ENCODE measurements around the gene G3BP2. TPM values are rescaled to one million over a fixed set of nuclear protein-coding genes. Genes with fewer than 3 reads are reported as not detected.
"Not testable (repeated sequence)": the region's sequence is repeated elsewhere in the genome, so short reads cannot be mapped to it uniquely, and the experiment has no call there.

Gene G3BP2
- total RNA-seq, 4 donors from 2014 or later: 98.6 to 152 (median 129) TPM

GRCh38 chr4:75666299-75666698 lies 6.9 kb downstream of the G3BP2 start:
- no peak overlapping the region for H3K27ac ChIP-seq
- no peak for ATAC-seq
- 70 to 81% methylated on average over 4 of the region's 4 CpGs for WGBS, 2 donors (ENCODE audit: low coverage in 1 of 2)
- peaks cover 2 to 69% (median 7%) of the 10 kb centered on the region in 3 donors for H3K4me1 ChIP-seq
- no peak overlapping the region for H3K4me3 ChIP-seq
- peaks cover 0 to 6% of the 10 kb centered on the region in 2 donors for H3K36me3 ChIP-seq
- no peaks in the 10 kb centered on the region for H3K27me3 ChIP-seq
- no peak for TF ChIP-seq POLR2A (IDR thresholded peaks at IDR 0.05)
- H3K9me3 ChIP-seq: no peaks in the 10 kb centered on the region

- ATAC-seq, H3K27ac ChIP-seq, H3K4me3 ChIP-seq, H3K27me3 ChIP-seq, H3K9me3 ChIP-seq: not testable (repeated sequence)
- peaks cover 2 to 69% (median 7%) of the 10 kb centered on the region in 3 donors for H3K4me1 ChIP-seq
- peaks cover 0 to 20% of the 10 kb centered on the region in 2 donors for H3K36me3 ChIP-seq
- 100% methylated on average over 2 of the region's 3 CpGs; no CpG with 5 or more reads in 1 of the 2 donors for WGBS, 2 donors (ENCODE audit: low coverage in 1 of 2)
Measured at GRCh38 chr4:75664604-75665003, 8.6 kb downstream of the G3BP2 start.

GRCh38 chr4:75662626-75663025 lies 10.6 kb downstream of the G3BP2 start:
- no peak for TF ChIP-seq POLR2A (IDR thresholded peaks at IDR 0.05)
- no peak for TF ChIP-seq POLR2AphosphoS5 (IDR thresholded peaks at IDR 0.05)
- no peak for TF ChIP-seq EP300 (IDR thresholded peaks at IDR 0.05)
- TF ChIP-seq CTCF (IDR thresholded peaks at IDR 0.05): no peak
- H3K4me3 ChIP-seq: no peak overlapping the region
- no peak overlapping the region for H3K27ac ChIP-seq
- no peaks in the 10 kb centered on the region for H3K9me3 ChIP-seq
- WGBS, 2 donors (ENCODE audit: low coverage in 1 of 2): 86 to 94% methylated on average over 2 of the region's 2 CpGs
- peaks cover 3 to 34% of the 10 kb centered on the region in 2 donors for H3K36me3 ChIP-seq
- peaks cover under 1 to 61% (median 2%) of the 10 kb centered on the region in 3 donors for H3K4me1 ChIP-seq
- no peak for ATAC-seq
- H3K27me3 ChIP-seq: no peaks in the 10 kb centered on the region

- Histone ChIP-seq H3K4me3 (no peak overlapping the region), H3K27me3 (no peaks in the 10 kb centered on the region), H3K36me3 (peaks cover 3 to 53% of the 10 kb centered on the region in 2 donors), H3K4me1 (peaks cover 0 to 41% (median 0%) of the 10 kb centered on the region in 3 donors), H3K9me3 (no peaks in the 10 kb centered on the region), H3K27ac (no peak overlapping the region)
- TF ChIP-seq POLR2A (IDR thresholded peaks at IDR 0.05): no peak
- no peak for TF ChIP-seq POLR2AphosphoS5 (IDR thresholded peaks at IDR 0.05)
- no peak for TF ChIP-seq CTCF (IDR thresholded peaks at IDR 0.05)
- TF ChIP-seq EP300 (IDR thresholded peaks at IDR 0.05): no peak
- WGBS, 2 donors (ENCODE audit: low coverage in 1 of 2): 18 to 50% methylated on average over 2 of the region's 2 CpGs
- ATAC-seq: no peak
Measured at GRCh38 chr4:75660491-75660890, 12.7 kb downstream of the G3BP2 start.

- ATAC-seq: no peak
- Histone ChIP-seq H3K36me3 (peaks cover 3 to 62% of the 10 kb centered on the region in 2 donors), H3K27ac (no peak overlapping the region), H3K9me3 (no peaks in the 10 kb centered on the region), H3K4me3 (no peak overlapping the region), H3K27me3 (no peaks in the 10 kb centered on the region), H3K4me1 (peaks cover 0 to 32% (median 0%) of the 10 kb centered on the region in 3 donors)
- WGBS, 2 donors (ENCODE audit: low coverage in 1 of 2): 57 to 67% methylated on average over 1 of the region's 1 CpG
- TF ChIP-seq POLR2AphosphoS5 (IDR thresholded peaks at IDR 0.05) (no peak), POLR2A (IDR thresholded peaks at IDR 0.05) (no peak), EP300 (IDR thresholded peaks at IDR 0.05) (no peak), CTCF (IDR thresholded peaks at IDR 0.05) (no peak)
Measured at GRCh38 chr4:75659512-75660031, 13.6 kb downstream of the G3BP2 start.

GRCh38 chr4:75658876-75659275 lies 14.3 kb downstream of the G3BP2 start:
- WGBS, 2 donors (ENCODE audit: low coverage in 1 of 2): 74% methylated on average over 4 of the region's 4 CpGs
- Histone ChIP-seq H3K4me1 (peaks cover 0 to 30% (median 0%) of the 10 kb centered on the region in 3 donors), H3K9me3 (no peaks in the 10 kb centered on the region), H3K36me3 (peaks cover 3 to 69% of the 10 kb centered on the region in 2 donors), H3K27ac (no peak overlapping the region), H3K27me3 (no peaks in the 10 kb centered on the region), H3K4me3 (no peak overlapping the region)
- no peak for ATAC-seq
- TF ChIP-seq CTCF (IDR thresholded peaks at IDR 0.05) (no peak), EP300 (IDR thresholded peaks at IDR 0.05) (no peak), POLR2A (IDR thresholded peaks at IDR 0.05) (no peak), POLR2AphosphoS5 (IDR thresholded peaks at IDR 0.05) (no peak)

Measured in gastroesophageal sphincter (tissue), 4 donors.